ENCODE results near the gene DNER. TPM values are rescaled to one million over a fixed set of nuclear protein-coding genes. Genes with fewer than 3 reads are reported as not detected.

The DNER gene
- total and polyA plus RNA-seq, 4 donors = 0.01 TPM; not detected in 3

DNA sequence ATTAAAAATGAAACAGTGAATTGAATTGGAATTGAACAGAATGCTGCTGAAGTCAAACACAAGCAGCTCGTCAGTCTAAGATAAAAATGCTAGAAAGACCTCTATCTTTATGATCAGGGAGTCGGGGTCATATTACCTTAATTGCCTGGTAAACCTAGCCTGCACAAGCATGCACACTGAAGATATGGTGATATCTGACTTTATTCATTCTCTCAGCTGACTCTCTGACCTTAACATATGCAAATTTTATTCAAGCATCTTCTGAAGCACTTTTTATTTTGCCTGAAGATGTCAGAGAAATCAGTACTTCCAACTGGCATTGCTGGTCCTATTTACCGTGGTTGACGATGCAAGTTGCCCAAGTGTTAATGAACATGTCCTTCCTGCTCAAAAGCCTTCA is 56.4 kb downstream of the DNER start:
- WGBS = 79% methylated on average over 4 of the region's 4 CpGs
- Histone ChIP-seq H3K4me1 (ENCODE audit: control insufficient read depth in 4 of 4, insufficient read depth in 4 of 4, low read length in 3 of 4) (no peaks in the 10 kb centered on the region), H3K36me3 (ENCODE audit: control insufficient read depth in 4 of 4, insufficient read depth in 3 of 4, low read depth in 1 of 4, low read length in 3 of 4) (no peaks in the 10 kb centered on the region), H3K9me3 (ENCODE audit: control insufficient read depth in 4 of 4, low read length in 3 of 4) (no peaks in the 10 kb centered on the region), H3K4me3 (ENCODE audit: low read depth in 1 of 3, low read length in 3 of 3) (no peak overlapping the region), H3K27me3 (ENCODE audit: control insufficient read depth in 4 of 4, insufficient read depth in 4 of 4, low read length in 3 of 4) (no peaks in the 10 kb centered on the region), H3K9ac (ENCODE audit: low read depth in 1 of 2, low read length in 2 of 2) (no peak overlapping the region), H3K27ac (ENCODE audit: low read depth in 1 of 2, low read length in 2 of 2) (no peak overlapping the region)
- DNase-seq (ENCODE audit: low spot score) = no peak
- TF ChIP-seq, protein P1, sequence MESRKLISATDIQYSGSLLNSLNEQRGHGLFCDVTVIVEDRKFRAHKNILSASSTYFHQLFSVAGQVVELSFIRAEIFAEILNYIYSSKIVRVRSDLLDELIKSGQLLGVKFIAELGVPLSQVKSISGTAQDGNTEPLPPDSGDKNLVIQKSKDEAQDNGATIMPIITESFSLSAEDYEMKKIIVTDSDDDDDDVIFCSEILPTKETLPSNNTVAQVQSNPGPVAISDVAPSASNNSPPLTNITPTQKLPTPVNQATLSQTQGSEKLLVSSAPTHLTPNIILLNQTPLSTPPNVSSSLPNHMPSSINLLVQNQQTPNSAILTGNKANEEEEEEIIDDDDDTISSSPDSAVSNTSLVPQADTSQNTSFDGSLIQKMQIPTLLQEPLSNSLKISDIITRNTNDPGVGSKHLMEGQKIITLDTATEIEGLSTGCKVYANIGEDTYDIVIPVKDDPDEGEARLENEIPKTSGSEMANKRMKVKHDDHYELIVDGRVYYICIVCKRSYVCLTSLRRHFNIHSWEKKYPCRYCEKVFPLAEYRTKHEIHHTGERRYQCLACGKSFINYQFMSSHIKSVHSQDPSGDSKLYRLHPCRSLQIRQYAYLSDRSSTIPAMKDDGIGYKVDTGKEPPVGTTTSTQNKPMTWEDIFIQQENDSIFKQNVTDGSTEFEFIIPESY (IDR thresholded peaks at IDR 0.05) = no peak
- TF ChIP-seq, protein P2, sequence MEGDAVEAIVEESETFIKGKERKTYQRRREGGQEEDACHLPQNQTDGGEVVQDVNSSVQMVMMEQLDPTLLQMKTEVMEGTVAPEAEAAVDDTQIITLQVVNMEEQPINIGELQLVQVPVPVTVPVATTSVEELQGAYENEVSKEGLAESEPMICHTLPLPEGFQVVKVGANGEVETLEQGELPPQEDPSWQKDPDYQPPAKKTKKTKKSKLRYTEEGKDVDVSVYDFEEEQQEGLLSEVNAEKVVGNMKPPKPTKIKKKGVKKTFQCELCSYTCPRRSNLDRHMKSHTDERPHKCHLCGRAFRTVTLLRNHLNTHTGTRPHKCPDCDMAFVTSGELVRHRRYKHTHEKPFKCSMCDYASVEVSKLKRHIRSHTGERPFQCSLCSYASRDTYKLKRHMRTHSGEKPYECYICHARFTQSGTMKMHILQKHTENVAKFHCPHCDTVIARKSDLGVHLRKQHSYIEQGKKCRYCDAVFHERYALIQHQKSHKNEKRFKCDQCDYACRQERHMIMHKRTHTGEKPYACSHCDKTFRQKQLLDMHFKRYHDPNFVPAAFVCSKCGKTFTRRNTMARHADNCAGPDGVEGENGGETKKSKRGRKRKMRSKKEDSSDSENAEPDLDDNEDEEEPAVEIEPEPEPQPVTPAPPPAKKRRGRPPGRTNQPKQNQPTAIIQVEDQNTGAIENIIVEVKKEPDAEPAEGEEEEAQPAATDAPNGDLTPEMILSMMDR (IDR thresholded peaks at IDR 0.05; ENCODE audit: low read depth, low read length, missing input control) = no peak
- TF ChIP-seq FOXA1 (IDR thresholded peaks at IDR 0.05) = no peak
- TF ChIP-seq, protein P3, sequence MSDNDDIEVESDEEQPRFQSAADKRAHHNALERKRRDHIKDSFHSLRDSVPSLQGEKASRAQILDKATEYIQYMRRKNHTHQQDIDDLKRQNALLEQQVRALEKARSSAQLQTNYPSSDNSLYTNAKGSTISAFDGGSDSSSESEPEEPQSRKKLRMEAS (IDR thresholded peaks at IDR 0.05) = no peak
- no peak for TF ChIP-seq EGR1 (IDR thresholded peaks at IDR 0.05; ENCODE audit: low read depth in 2 of 2)
- TF ChIP-seq, protein P4, sequence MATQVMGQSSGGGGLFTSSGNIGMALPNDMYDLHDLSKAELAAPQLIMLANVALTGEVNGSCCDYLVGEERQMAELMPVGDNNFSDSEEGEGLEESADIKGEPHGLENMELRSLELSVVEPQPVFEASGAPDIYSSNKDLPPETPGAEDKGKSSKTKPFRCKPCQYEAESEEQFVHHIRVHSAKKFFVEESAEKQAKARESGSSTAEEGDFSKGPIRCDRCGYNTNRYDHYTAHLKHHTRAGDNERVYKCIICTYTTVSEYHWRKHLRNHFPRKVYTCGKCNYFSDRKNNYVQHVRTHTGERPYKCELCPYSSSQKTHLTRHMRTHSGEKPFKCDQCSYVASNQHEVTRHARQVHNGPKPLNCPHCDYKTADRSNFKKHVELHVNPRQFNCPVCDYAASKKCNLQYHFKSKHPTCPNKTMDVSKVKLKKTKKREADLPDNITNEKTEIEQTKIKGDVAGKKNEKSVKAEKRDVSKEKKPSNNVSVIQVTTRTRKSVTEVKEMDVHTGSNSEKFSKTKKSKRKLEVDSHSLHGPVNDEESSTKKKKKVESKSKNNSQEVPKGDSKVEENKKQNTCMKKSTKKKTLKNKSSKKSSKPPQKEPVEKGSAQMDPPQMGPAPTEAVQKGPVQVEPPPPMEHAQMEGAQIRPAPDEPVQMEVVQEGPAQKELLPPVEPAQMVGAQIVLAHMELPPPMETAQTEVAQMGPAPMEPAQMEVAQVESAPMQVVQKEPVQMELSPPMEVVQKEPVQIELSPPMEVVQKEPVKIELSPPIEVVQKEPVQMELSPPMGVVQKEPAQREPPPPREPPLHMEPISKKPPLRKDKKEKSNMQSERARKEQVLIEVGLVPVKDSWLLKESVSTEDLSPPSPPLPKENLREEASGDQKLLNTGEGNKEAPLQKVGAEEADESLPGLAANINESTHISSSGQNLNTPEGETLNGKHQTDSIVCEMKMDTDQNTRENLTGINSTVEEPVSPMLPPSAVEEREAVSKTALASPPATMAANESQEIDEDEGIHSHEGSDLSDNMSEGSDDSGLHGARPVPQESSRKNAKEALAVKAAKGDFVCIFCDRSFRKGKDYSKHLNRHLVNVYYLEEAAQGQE (IDR thresholded peaks at IDR 0.05) = no peak
- TF ChIP-seq, protein P5, sequence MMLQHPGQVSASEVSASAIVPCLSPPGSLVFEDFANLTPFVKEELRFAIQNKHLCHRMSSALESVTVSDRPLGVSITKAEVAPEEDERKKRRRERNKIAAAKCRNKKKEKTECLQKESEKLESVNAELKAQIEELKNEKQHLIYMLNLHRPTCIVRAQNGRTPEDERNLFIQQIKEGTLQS (IDR thresholded peaks at IDR 0.05) = no peak
- TF ChIP-seq NR2F2 (IDR thresholded peaks at IDR 0.05) = no peak
- no peak for TF ChIP-seq SP1 (IDR thresholded peaks at IDR 0.05)
- no peak for TF ChIP-seq HNF4G (IDR thresholded peaks at IDR 0.05)

DNA sequence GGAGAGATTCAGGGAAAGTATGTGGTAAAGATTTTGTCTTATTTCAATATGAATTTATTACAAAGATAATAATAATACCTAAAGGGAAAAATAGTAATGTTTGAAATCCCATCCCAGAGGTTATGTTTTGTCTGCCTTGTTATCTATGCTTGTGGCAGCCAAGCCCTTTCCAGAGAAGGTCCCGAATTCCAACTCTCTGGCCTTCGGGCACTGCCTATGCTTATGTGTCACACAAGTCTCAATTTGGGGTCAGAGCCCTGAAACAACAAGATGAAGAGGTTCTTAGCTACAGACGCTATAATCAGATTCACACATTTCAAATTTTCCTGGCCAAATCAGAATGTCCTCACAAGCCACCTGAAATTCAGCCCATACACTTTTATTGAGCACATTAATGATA is 59.9 kb downstream of the DNER start:
- Histone ChIP-seq H3K4me3 (ENCODE audit: low read depth in 1 of 3, low read length in 3 of 3) (no peak overlapping the region), H3K36me3 (ENCODE audit: control insufficient read depth in 4 of 4, insufficient read depth in 3 of 4, low read depth in 1 of 4, low read length in 3 of 4) (no peaks in the 10 kb centered on the region), H3K4me1 (ENCODE audit: control insufficient read depth in 4 of 4, insufficient read depth in 4 of 4, low read length in 3 of 4) (no peaks in the 10 kb centered on the region), H3K9me3 (ENCODE audit: control insufficient read depth in 4 of 4, low read length in 3 of 4) (no peaks in the 10 kb centered on the region), H3K9ac (ENCODE audit: low read depth in 1 of 2, low read length in 2 of 2) (no peak overlapping the region), H3K27ac (ENCODE audit: low read depth in 1 of 2, low read length in 2 of 2) (no peak overlapping the region), H3K27me3 (ENCODE audit: control insufficient read depth in 4 of 4, insufficient read depth in 4 of 4, low read length in 3 of 4) (no peaks in the 10 kb centered on the region)
- no peak for TF ChIP-seq SP1 (IDR thresholded peaks at IDR 0.05)
- TF ChIP-seq NR2F2 (IDR thresholded peaks at IDR 0.05) = no peak
- TF ChIP-seq, protein P1 (IDR thresholded peaks at IDR 0.05) = no peak
- no peak for TF ChIP-seq JUND (IDR thresholded peaks at IDR 0.05)
- no peak for TF ChIP-seq RAD21 (IDR thresholded peaks at IDR 0.05)
- TF ChIP-seq FOXA2 (IDR thresholded peaks at IDR 0.05) = no peak
- no peak for DNase-seq (ENCODE audit: low spot score)
- 86% methylated on average over 3 of the region's 3 CpGs for WGBS
